ENCODE results near the gene DERL2. TPM values are rescaled to one million over a fixed set of nuclear protein-coding genes. Genes with fewer than 3 reads are reported as not detected.

Gene DERL2
- total RNA-seq, 4 donors from 2014 or later, result 22.0 to 30.6 (median 23.4) TPM

- no peak overlapping the region for H3K27ac ChIP-seq
- DNase-seq (ENCODE audit: low spot score in 2 of 2), result no peak
- peaks cover 0 to 12% (median 4%) of the 10 kb centered on the region in 4 donors for H3K4me1 ChIP-seq
- no peaks in the 10 kb centered on the region for H3K27me3 ChIP-seq
- H3K36me3 ChIP-seq, result peaks cover 0 to 41% (median 4%) of the 10 kb centered on the region in 3 donors
- 87 to 93% methylated on average over 5 of the region's 5 CpGs for WGBS, 2 donors
- H3K9me3 ChIP-seq, result no peaks in the 10 kb centered on the region
- TF ChIP-seq CTCF (IDR thresholded peaks at IDR 0.05) (no peak), EP300 (IDR thresholded peaks at IDR 0.05) (no peak), POLR2A (IDR thresholded peaks at IDR 0.05) (no peak)
- H3K4me3 ChIP-seq, result no peak overlapping the region
These were observed 37.3 kb upstream of the DERL2 start for GRCh38 chr17:5523249-5523648.

DNA sequence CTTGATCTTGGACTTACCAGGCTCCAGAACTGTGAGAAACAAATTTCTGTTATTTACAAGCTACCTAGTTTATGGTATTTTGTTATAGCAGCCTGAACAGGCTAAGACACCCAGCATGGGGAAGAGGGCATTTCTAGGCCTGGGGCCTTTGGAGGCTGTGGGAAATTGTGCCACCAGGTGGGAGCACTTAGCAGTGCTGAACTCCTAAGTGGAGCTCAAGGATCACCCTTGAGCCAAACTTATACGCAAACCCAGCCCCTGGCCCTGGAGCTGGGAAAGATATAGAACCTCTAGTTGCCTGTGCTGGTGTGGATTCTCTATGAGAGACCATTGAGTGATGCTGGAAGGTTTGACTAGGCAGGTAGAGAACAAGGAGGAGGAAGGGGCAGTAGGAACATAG lies 36.5 kb upstream of the DERL2 start:
- H3K36me3 ChIP-seq, result peaks cover 0 to 41% (median 4%) of the 10 kb centered on the region in 3 donors
- 86 to 89% methylated on average over 1 of the region's 1 CpG for WGBS, 2 donors
- H3K9me3 ChIP-seq, result no peaks in the 10 kb centered on the region
- H3K27me3 ChIP-seq, result no peaks in the 10 kb centered on the region
- H3K27ac ChIP-seq, result no peak overlapping the region
- no peak for TF ChIP-seq POLR2A (IDR thresholded peaks at IDR 0.05)
- TF ChIP-seq CTCF (IDR thresholded peaks at IDR 0.05), result no peak
- no peak for TF ChIP-seq EP300 (IDR thresholded peaks at IDR 0.05)
- H3K4me1 ChIP-seq, result peaks cover 0 to 10% (median 3%) of the 10 kb centered on the region in 4 donors
- no peak overlapping the region for H3K4me3 ChIP-seq
- no peak for DNase-seq (ENCODE audit: low spot score in 2 of 2)

- Histone ChIP-seq H3K9me3 (no peaks in the 10 kb centered on the region), H3K4me3 (no peak overlapping the region), H3K27me3 (no peaks in the 10 kb centered on the region), H3K27ac (no peak overlapping the region), H3K4me1 (no peaks in the 10 kb centered on the region), H3K36me3 (peaks cover 0 to 26% (median 0%) of the 10 kb centered on the region in 3 donors)
- WGBS, 2 donors, result 55 to 60% methylated on average over 5 of the region's 5 CpGs
- no peak for DNase-seq (ENCODE audit: low spot score in 2 of 2)
- TF ChIP-seq POLR2A (IDR thresholded peaks at IDR 0.05) (no peak), EP300 (IDR thresholded peaks at IDR 0.05) (no peak), CTCF (IDR thresholded peaks at IDR 0.05) (no peak)
These were observed 30.2 kb upstream of the DERL2 start for GRCh38 chr17:5516060-5516792.

DNA sequence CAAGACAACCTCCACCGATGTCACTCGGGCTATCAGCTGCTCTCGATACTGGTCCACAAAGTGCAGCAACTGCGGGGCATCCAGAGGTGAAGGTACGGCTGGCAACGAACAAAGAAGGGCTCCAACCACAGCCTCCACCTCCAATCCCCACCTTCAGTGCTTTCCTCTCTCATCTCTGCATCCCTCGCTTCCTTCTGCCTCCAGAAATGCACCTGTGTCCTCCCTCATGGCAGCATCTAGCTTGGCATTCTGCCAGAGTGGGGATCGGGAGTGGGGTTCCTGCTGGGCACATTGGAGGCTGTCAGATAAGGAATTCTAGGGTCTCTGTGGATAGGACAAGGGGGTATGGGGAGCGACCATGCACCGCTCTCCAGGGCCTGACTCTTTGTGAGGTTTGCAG lies 29.0 kb upstream of the DERL2 start:
- Histone ChIP-seq H3K27ac (no peak overlapping the region), H3K36me3 (peaks cover 0 to 18% (median 0%) of the 10 kb centered on the region in 3 donors), H3K9me3 (no peaks in the 10 kb centered on the region), H3K27me3 (no peaks in the 10 kb centered on the region), H3K4me3 (no peak overlapping the region), H3K4me1 (no peaks in the 10 kb centered on the region)
- no peak for DNase-seq (ENCODE audit: low spot score in 2 of 2)
- WGBS, 2 donors, result 86 to 96% methylated on average over 10 of the region's 10 CpGs
- TF ChIP-seq POLR2A (IDR thresholded peaks at IDR 0.05), result no peak
- no peak for TF ChIP-seq CTCF (IDR thresholded peaks at IDR 0.05)
- TF ChIP-seq EP300 (IDR thresholded peaks at IDR 0.05), result no peak

DNA sequence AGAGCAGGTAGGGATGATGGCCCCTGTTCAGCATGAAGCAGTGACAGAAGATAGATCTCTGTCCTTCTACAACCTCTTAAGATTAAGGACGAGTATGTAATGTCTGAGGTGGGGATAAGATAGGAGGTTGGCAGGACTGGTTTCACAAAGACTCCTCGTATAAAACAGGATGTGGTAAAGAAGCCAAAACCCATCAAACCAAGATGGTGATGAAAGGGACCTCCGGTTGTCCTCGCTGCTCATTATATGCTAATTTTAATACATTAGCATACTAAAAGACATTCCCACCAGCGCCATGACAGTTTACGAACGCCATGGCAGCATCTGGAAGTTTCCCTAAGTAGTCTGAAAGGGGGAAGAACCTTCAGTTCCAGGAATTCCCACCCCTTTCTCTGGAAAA lies 27.6 kb upstream of the DERL2 start:
- Histone ChIP-seq H3K36me3 (peaks cover 0 to 18% (median 0%) of the 10 kb centered on the region in 3 donors), H3K27ac (no peak overlapping the region), H3K9me3 (no peaks in the 10 kb centered on the region), H3K4me1 (no peaks in the 10 kb centered on the region), H3K27me3 (no peaks in the 10 kb centered on the region), H3K4me3 (no peak overlapping the region)
- TF ChIP-seq POLR2A (IDR thresholded peaks at IDR 0.05) (no peak), EP300 (IDR thresholded peaks at IDR 0.05) (no peak), CTCF (IDR thresholded peaks at IDR 0.05) (no peak)
- whole genome bisulfite sequencing, 2 donors, result 66 to 70% methylated on average over 7 of the region's 7 CpGs
- no peak for DNase-seq (ENCODE audit: low spot score in 2 of 2)
